Mesendoderm (in vitro differentiated cells): ENCODE data around the gene HIBCH.

Source experiments
- DNase-seq: peaks from one replicate; pipeline ENCODE4 v3.0.0; 2013
- H2AK5ac ChIP-seq: 2 replicates; pipeline ENCODE4 v1.6.1; 2013; ENCODE audit warnings: low read length, inconsistent platforms
- H2BK120ac ChIP-seq: 2 replicates; pipeline ENCODE4 v1.6.1; 2013; ENCODE audit warnings: low read depth, mild to moderate bottlenecking, low read length, moderate library complexity, mixed read lengths
- H2BK15ac ChIP-seq: replicated peaks from 2 replicates; pipeline ENCODE4 v1.6.1; 2013; ENCODE audit warnings: low read depth, mild to moderate bottlenecking, moderate library complexity
- H2BK5ac ChIP-seq: 2 replicates; pipeline ENCODE4 v1.6.1; 2013; ENCODE audit warnings: low read length, inconsistent platforms
- H3K18ac ChIP-seq: 2 replicates; pipeline ENCODE4 v1.6.1; 2013; ENCODE audit warnings: mild to moderate bottlenecking, low read length, mixed read lengths
- H3K23ac ChIP-seq: one replicate; pipeline ENCODE4 v1.6.1; 2013; ENCODE audit warnings: low read length
- H3K27ac ChIP-seq: 2 replicates; pipeline ENCODE4 v1.5.1; 2013; ENCODE audit warnings: low read depth, mild to moderate bottlenecking, inconsistent platforms, low read length, moderate library complexity
- H3K27me3 ChIP-seq: 2 replicates; pipeline ENCODE4 v1.6.1; 2013; ENCODE audit warnings: low read length, control low read depth, mild to moderate bottlenecking, inconsistent platforms; ENCODE audit not compliant: insufficient read depth, poor library complexity
- H3K36me3 ChIP-seq: 2 replicates; pipeline ENCODE4 v1.6.1; 2013; ENCODE audit warnings: low read length, inconsistent platforms; ENCODE audit not compliant: control insufficient read depth, insufficient read depth
- H3K4ac ChIP-seq: one replicate; pipeline ENCODE4 v1.6.1; 2013; ENCODE audit warnings: low read depth, mild to moderate bottlenecking, low read length, moderate library complexity
- H3K4me1 ChIP-seq: 2 replicates; pipeline ENCODE4 v1.6.1; 2013; ENCODE audit warnings: low read depth, low read length, inconsistent platforms; ENCODE audit not compliant: control insufficient read depth
- H3K4me2 ChIP-seq: 2 replicates; pipeline ENCODE4 v1.6.1; 2013; ENCODE audit warnings: low read length
- H3K4me3 ChIP-seq: 2 replicates; pipeline ENCODE4 v1.5.1; 2013; ENCODE audit warnings: mild to moderate bottlenecking, low read length
- H3K56ac ChIP-seq: one replicate; pipeline ENCODE4 v1.6.1; 2013; ENCODE audit warnings: low read length
- H3K79me1 ChIP-seq: 2 replicates; pipeline ENCODE4 v1.6.1; 2013; ENCODE audit warnings: low read length, inconsistent platforms
- H3K79me2 ChIP-seq: 2 replicates; pipeline ENCODE4 v1.6.1; 2013; ENCODE audit warnings: mild to moderate bottlenecking, low read length; ENCODE audit not compliant: control insufficient read depth, insufficient read depth
- H3K9ac ChIP-seq: 2 replicates; pipeline ENCODE4 v1.6.1; 2013; ENCODE audit warnings: low read length, inconsistent platforms
- H4K5ac ChIP-seq: one replicate; pipeline ENCODE4 v1.6.1; 2013; ENCODE audit warnings: low read length
- H4K8ac ChIP-seq: one replicate; pipeline ENCODE4 v1.6.1; 2013; ENCODE audit warnings: low read depth, mild to moderate bottlenecking, control low read depth, low read length, moderate library complexity
- WGBS: extraction: QIAGEN DNeasy Blood & Tissue Kit; methylation state at CpG from one replicate; pipeline ENCODE4 v1.1.7; 2013; ENCODE audit warnings: low lambda C conversion rate, missing lambda C conversion rate; ENCODE audit not compliant: insufficient coverage; ENCODE audit errors: extremely low coverage; 5-methylcytosine and 5-hydroxymethylcytosine counted together

HIBCH gene

GRCh38 chr2:190334479-190335224 lies 15.0 kb upstream of the HIBCH start:
- H2BK15ac ChIP-seq, result no peak overlapping the region
- H3K56ac ChIP-seq, result no peak overlapping the region
- no peak overlapping the region for H2BK5ac ChIP-seq
- H3K4me3 ChIP-seq, result no peak overlapping the region
- no peak overlapping the region for H3K23ac ChIP-seq
- H3K79me1 ChIP-seq, result no peaks in the 10 kb centered on the region
- H3K27ac ChIP-seq, result no peak overlapping the region
- no peak overlapping the region for H3K18ac ChIP-seq
- H4K5ac ChIP-seq, result no peak overlapping the region
- H3K79me2 ChIP-seq, result no peaks in the 10 kb centered on the region
- H3K4me2 ChIP-seq, result no peak overlapping the region
- no peaks in the 10 kb centered on the region for H3K4me1 ChIP-seq
- no peaks in the 10 kb centered on the region for H3K27me3 ChIP-seq
- H4K8ac ChIP-seq, result no peak overlapping the region
- WGBS, result 100% methylated on average over 1 of the region's 8 CpGs
- no peak overlapping the region for H2BK120ac ChIP-seq
- no peak overlapping the region for H2AK5ac ChIP-seq
- H3K9ac ChIP-seq, result no peak overlapping the region
- no peak for DNase-seq
- no peaks in the 10 kb centered on the region for H3K36me3 ChIP-seq
- H3K4ac ChIP-seq, result no peak overlapping the region

GRCh38 chr2:190333928-190334327 lies 14.3 kb upstream of the HIBCH start:
- Histone ChIP-seq H3K56ac (no peak overlapping the region), H2BK15ac (no peak overlapping the region), H2BK120ac (no peak overlapping the region), H3K79me1 (no peaks in the 10 kb centered on the region), H3K9ac (no peak overlapping the region), H4K8ac (no peak overlapping the region), H3K79me2 (no peaks in the 10 kb centered on the region), H3K4ac (no peak overlapping the region), H4K5ac (no peak overlapping the region), H3K27ac (no peak overlapping the region), H3K27me3 (no peaks in the 10 kb centered on the region), H3K36me3 (no peaks in the 10 kb centered on the region), H3K4me2 (no peak overlapping the region), H3K18ac (no peak overlapping the region), H3K4me3 (no peak overlapping the region), H3K4me1 (no peaks in the 10 kb centered on the region), H2AK5ac (no peak overlapping the region), H2BK5ac (no peak overlapping the region), H3K23ac (no peak overlapping the region)
- DNase-seq, result no peak
- WGBS, result 100% methylated on average over 1 of the region's 2 CpGs

- H3K18ac ChIP-seq, result no peak overlapping the region
- no peak overlapping the region for H4K5ac ChIP-seq
- no peak overlapping the region for H3K9ac ChIP-seq
- no peak overlapping the region for H2BK120ac ChIP-seq
- no peaks in the 10 kb centered on the region for H3K79me1 ChIP-seq
- no peaks in the 10 kb centered on the region for H3K4me1 ChIP-seq
- no CpG with 5 or more reads among the region's 8 CpGs for WGBS
- no peak overlapping the region for H3K4ac ChIP-seq
- DNase-seq, result no peak
- H3K23ac ChIP-seq, result no peak overlapping the region
- H3K27me3 ChIP-seq, result no peaks in the 10 kb centered on the region
- H3K27ac ChIP-seq, result no peak overlapping the region
- no peak overlapping the region for H2AK5ac ChIP-seq
- no peak overlapping the region for H2BK5ac ChIP-seq
- no peaks in the 10 kb centered on the region for H3K79me2 ChIP-seq
- no peak overlapping the region for H3K4me3 ChIP-seq
- H4K8ac ChIP-seq, result no peak overlapping the region
- no peak overlapping the region for H2BK15ac ChIP-seq
- H3K4me2 ChIP-seq, result no peak overlapping the region
- H3K36me3 ChIP-seq, result no peaks in the 10 kb centered on the region
- no peak overlapping the region for H3K56ac ChIP-seq
Measured at GRCh38 chr2:190333395-190333794, 13.8 kb upstream of the HIBCH start.

GRCh38 chr2:190328573-190329147 lies 9.0 kb upstream of the HIBCH start:
- no peak overlapping the region for H3K4me3 ChIP-seq
- no peak overlapping the region for H2AK5ac ChIP-seq
- H3K27me3 ChIP-seq, result no peaks in the 10 kb centered on the region
- no peak overlapping the region for H3K4me2 ChIP-seq
- H2BK120ac ChIP-seq, result no peak overlapping the region
- no peak overlapping the region for H3K23ac ChIP-seq
- no peak for DNase-seq
- H3K4me1 ChIP-seq, result no peaks in the 10 kb centered on the region
- no CpG with 5 or more reads among the region's 3 CpGs for WGBS
- H2BK5ac ChIP-seq, result no peak overlapping the region
- H3K18ac ChIP-seq, result no peak overlapping the region
- no peak overlapping the region for H2BK15ac ChIP-seq
- H3K4ac ChIP-seq, result no peak overlapping the region
- H3K36me3 ChIP-seq, result no peaks in the 10 kb centered on the region
- H3K9ac ChIP-seq, result no peak overlapping the region
- no peak overlapping the region for H4K5ac ChIP-seq
- H3K27ac ChIP-seq, result no peak overlapping the region
- no peaks in the 10 kb centered on the region for H3K79me2 ChIP-seq
- H4K8ac ChIP-seq, result no peak overlapping the region
- H3K56ac ChIP-seq, result no peak overlapping the region
- H3K79me1 ChIP-seq, result no peaks in the 10 kb centered on the region

- no peaks in the 10 kb centered on the region for H3K79me2 ChIP-seq
- no peak overlapping the region for H3K23ac ChIP-seq
- no peak overlapping the region for H2BK5ac ChIP-seq
- H3K79me1 ChIP-seq, result no peaks in the 10 kb centered on the region
- no peaks in the 10 kb centered on the region for H3K27me3 ChIP-seq
- no peak overlapping the region for H3K4me3 ChIP-seq
- WGBS, result no CpG with 5 or more reads among the region's 4 CpGs
- no peak overlapping the region for H2AK5ac ChIP-seq
- no peak overlapping the region for H3K4ac ChIP-seq
- H2BK120ac ChIP-seq, result no peak overlapping the region
- no peak for DNase-seq
- no peaks in the 10 kb centered on the region for H3K36me3 ChIP-seq
- no peak overlapping the region for H4K5ac ChIP-seq
- H3K4me2 ChIP-seq, result no peak overlapping the region
- no peak overlapping the region for H3K18ac ChIP-seq
- no peak overlapping the region for H3K56ac ChIP-seq
- H4K8ac ChIP-seq, result no peak overlapping the region
- H3K9ac ChIP-seq, result no peak overlapping the region
- no peaks in the 10 kb centered on the region for H3K4me1 ChIP-seq
- H2BK15ac ChIP-seq, result no peak overlapping the region
- H3K27ac ChIP-seq, result no peak overlapping the region
Measured at GRCh38 chr2:190327867-190328572, 8.4 kb upstream of the HIBCH start.
